ENCODE data around the gene LRCH3. TPM values are rescaled to one million over a fixed set of nuclear protein-coding genes. Genes with fewer than 3 reads are reported as not detected.

The LRCH3 gene
- total RNA-seq, 2 donors from 2014 or later, result 26.7 to 29.0 TPM

DNA sequence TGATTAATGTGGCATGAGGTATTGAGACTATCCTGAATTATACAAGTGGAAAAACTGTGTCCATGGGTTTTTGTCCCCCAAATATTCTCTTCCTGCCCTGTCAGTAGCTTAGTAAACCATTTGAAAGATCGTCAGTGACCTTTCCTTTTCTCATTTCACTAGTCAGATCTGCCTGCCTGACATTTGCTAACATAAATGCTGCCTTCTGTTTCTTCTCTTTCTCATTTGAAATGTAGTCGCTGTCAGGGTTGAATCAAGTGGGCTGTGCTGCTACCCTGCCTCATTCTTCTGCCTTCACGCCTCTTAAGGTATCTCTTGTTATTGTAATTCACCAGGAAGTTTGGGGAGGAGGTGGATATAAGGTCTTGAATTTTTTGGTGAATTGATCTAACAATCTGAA is 67.5 kb downstream of the LRCH3 start:
- TF ChIP-seq POLR2A (IDR thresholded peaks at IDR 0.05) (no peak), CTCF (IDR thresholded peaks at IDR 0.05) (no peak)
- DNase-seq (no peak), ATAC-seq (no peak)
- H3K4me3 ChIP-seq, result no peak overlapping the region
- H3K27me3 ChIP-seq, result no peaks in the 10 kb centered on the region
- H3K27ac ChIP-seq, result no peak overlapping the region
- no peaks in the 10 kb centered on the region for H3K4me1 ChIP-seq
- intact Hi-C loops (cut with DNase I), result no loop called here
- WGBS, 2 donors, result 88 to 94% methylated on average over 3 of the region's 3 CpGs
- H3K9me3 ChIP-seq, result no peaks in the 10 kb centered on the region
- H3K36me3 ChIP-seq (replicated peaks in 1 of 2; ENCODE audit: insufficient read depth in 1 of 2, low read depth in 2 of 2), result no peaks in the 10 kb centered on the region

DNA sequence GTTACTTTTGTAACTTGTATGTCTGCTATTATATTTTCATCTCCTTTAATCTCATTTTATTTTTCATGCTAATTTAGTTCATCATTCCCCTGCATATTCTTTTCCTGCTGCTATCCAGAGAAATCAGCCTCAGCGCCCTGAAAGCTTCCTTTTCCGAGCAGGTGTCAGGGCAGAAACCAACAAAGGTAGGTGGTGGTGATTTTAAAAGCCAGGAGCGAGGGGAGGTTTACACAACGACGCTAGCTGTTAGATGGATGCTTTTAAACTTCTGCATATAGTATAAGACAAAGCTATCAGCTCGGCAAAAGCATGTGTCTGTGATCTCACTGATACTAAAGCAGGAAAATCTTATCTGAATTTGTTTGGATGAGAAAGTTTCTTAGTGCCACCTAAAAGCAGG is 75.0 kb downstream of the LRCH3 start:
- intact Hi-C loops (cut with DNase I), result no loop called here
- peaks cover 0 to under 1% of the 10 kb centered on the region in 2 donors for H3K36me3 ChIP-seq (replicated peaks in 1 of 2; ENCODE audit: insufficient read depth in 1 of 2, low read depth in 2 of 2)
- ATAC-seq, result no peak
- H3K27ac ChIP-seq, result no peak overlapping the region
- no peaks in the 10 kb centered on the region for H3K4me1 ChIP-seq
- H3K4me3 ChIP-seq, result no peak overlapping the region
- no peaks in the 10 kb centered on the region for H3K27me3 ChIP-seq
- no peak for TF ChIP-seq POLR2A (IDR thresholded peaks at IDR 0.05)
- TF ChIP-seq CTCF (IDR thresholded peaks at IDR 0.05), result no peak
- no peak for DNase-seq
- WGBS, 2 donors, result 95% methylated on average over 6 of the region's 6 CpGs
- H3K9me3 ChIP-seq, result no peaks in the 10 kb centered on the region

- H3K4me1 ChIP-seq, result no peaks in the 10 kb centered on the region
- WGBS, 2 donors, result 96% methylated on average over 6 of the region's 6 CpGs
- intact Hi-C loops (cut with DNase I), result no loop called here
- no peak for TF ChIP-seq CTCF (IDR thresholded peaks at IDR 0.05)
- TF ChIP-seq POLR2A (IDR thresholded peaks at IDR 0.05), result no peak
- no peak overlapping the region for H3K4me3 ChIP-seq
- DNase-seq, result no peak
- no peak overlapping the region for H3K27ac ChIP-seq
- peaks cover 2 to 9% of the 10 kb centered on the region in 2 donors for H3K36me3 ChIP-seq (replicated peaks in 1 of 2; ENCODE audit: insufficient read depth in 1 of 2, low read depth in 2 of 2)
- H3K27me3 ChIP-seq, result no peaks in the 10 kb centered on the region
- ATAC-seq, result no peak
- no peaks in the 10 kb centered on the region for H3K9me3 ChIP-seq
Observed at GRCh38 chr3:197873329-197873728, 82.3 kb downstream of the LRCH3 start.

DNA sequence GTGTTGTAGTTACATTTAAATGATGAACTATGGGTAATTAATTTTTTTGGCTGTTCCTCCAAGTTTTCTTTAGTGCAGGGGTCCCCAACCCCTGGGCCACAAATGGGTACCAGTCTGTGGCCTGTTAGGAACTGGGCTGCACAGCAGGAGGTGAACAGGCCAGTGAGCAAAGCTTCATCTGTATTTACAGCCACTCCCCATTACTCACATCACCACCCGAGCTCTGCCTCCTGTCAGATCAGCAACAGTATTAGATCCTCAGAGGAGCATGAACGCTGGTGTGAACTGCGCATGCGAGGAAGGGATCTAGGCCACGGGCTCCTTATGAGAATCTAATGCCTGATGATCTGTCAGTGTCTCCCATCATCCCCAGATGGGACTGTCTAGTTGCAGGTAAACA is 83.0 kb downstream of the LRCH3 start:
- TF ChIP-seq CTCF (IDR thresholded peaks at IDR 0.05), result no peak
- no peak for TF ChIP-seq POLR2A (IDR thresholded peaks at IDR 0.05)
- Histone ChIP-seq H3K27me3 (no peaks in the 10 kb centered on the region), H3K27ac (no peak overlapping the region), H3K4me1 (no peaks in the 10 kb centered on the region), H3K4me3 (no peak overlapping the region), H3K36me3 (replicated peaks in 1 of 2; ENCODE audit: insufficient read depth in 1 of 2, low read depth in 2 of 2) (peaks cover 2 to 9% of the 10 kb centered on the region in 2 donors), H3K9me3 (no peaks in the 10 kb centered on the region)
- WGBS, 2 donors, result 96 to 97% methylated on average over 5 of the region's 5 CpGs
- DNase-seq (no peak), ATAC-seq (no peak)
- intact Hi-C loops (cut with DNase I), result no loop called here

DNA sequence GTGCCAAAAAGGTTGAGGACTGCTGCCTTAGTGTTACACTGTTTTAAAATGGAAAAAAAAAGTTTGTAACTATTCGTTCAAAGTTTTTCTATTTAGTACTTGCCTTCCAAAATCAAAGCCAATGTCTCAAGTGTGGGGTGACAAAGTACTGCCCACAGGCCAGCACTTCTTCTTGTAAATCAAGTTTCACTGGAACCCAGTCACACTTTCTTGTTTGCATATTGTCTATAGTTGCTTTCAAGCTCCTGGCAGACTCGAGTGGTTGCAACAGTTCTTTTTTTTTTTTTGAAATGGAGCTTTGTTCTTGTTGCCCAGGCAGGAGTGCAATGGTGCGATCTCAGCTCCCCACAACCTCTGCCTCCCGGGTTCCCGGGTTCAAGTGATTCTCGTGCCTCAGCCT is 83.6 kb downstream of the LRCH3 start:
- intact Hi-C loops (cut with DNase I), result no loop called here
- Histone ChIP-seq H3K9me3 (no peaks in the 10 kb centered on the region), H3K4me1 (no peaks in the 10 kb centered on the region), H3K4me3 (no peak overlapping the region), H3K36me3 (replicated peaks in 1 of 2; ENCODE audit: insufficient read depth in 1 of 2, low read depth in 2 of 2) (peaks cover 2 to 9% of the 10 kb centered on the region in 2 donors), H3K27me3 (no peaks in the 10 kb centered on the region), H3K27ac (no peak overlapping the region)
- 82 to 86% methylated on average over 6 of the region's 6 CpGs for WGBS, 2 donors
- no peak for DNase-seq
- no peak for ATAC-seq
- TF ChIP-seq POLR2A (IDR thresholded peaks at IDR 0.05), result no peak
- no peak for TF ChIP-seq CTCF (IDR thresholded peaks at IDR 0.05)
